Raji (cell line): ENCODE results near the gene RAB14.

Source experiments
- POLR2A ChIP-seq: IDR thresholded peaks from 2 replicates; pipeline ENCODE4 v1.6.1; 2011; ENCODE audit warnings: low read depth, low read length, control low read depth; ENCODE audit not compliant: insufficient read depth

Gene RAB14

GRCh38 chr9:121187636-121188305 lies 13.9 kb downstream of the RAB14 start:
- TF ChIP-seq POLR2A = no peak

GRCh38 chr9:121185774-121186403 lies 15.8 kb downstream of the RAB14 start:
- TF ChIP-seq POLR2A = no peak

- TF ChIP-seq POLR2A = no peak
Observed at GRCh38 chr9:121185178-121185745, 16.4 kb downstream of the RAB14 start.

- no peak for TF ChIP-seq POLR2A
Observed at GRCh38 chr9:121184463-121184862, 17.2 kb downstream of the RAB14 start.

GRCh38 chr9:121183666-121184423 lies 17.8 kb downstream of the RAB14 start:
- no peak for TF ChIP-seq POLR2A

GRCh38 chr9:121182989-121183388 lies 18.7 kb downstream of the RAB14 start:
- TF ChIP-seq POLR2A = no peak

GRCh38 chr9:121182101-121182836 lies 19.4 kb downstream of the RAB14 start:
- TF ChIP-seq POLR2A = no peak

GRCh38 chr9:121179930-121180681 lies 21.6 kb downstream of the RAB14 start:
- no peak for TF ChIP-seq POLR2A

- TF ChIP-seq POLR2A = no peak
Observed at GRCh38 chr9:121178676-121179372, 22.8 kb downstream of the RAB14 start.

GRCh38 chr9:121173501-121173900 lies 28.2 kb downstream of the RAB14 start:
- no peak for TF ChIP-seq POLR2A

GRCh38 chr9:121172726-121173487 lies 28.8 kb downstream of the RAB14 start:
- TF ChIP-seq POLR2A = no peak

GRCh38 chr9:121171236-121171635 lies 30.4 kb downstream of the RAB14 start:
- no peak for TF ChIP-seq POLR2A

- TF ChIP-seq POLR2A = no peak
Observed at GRCh38 chr9:121169094-121169601, 32.5 kb downstream of the RAB14 start.
